Stomach (tissue), 9 donors: ENCODE measurements around the gene NSD1. TPM values are rescaled to one million over a fixed set of nuclear protein-coding genes. Genes with fewer than 3 reads are reported as not detected.

Experiments
- DNase-seq, 2 donors: peaks; one replicate each; pipeline versions ENCODE4 v3.0.0 to v3.0.0-alpha.2; 2013 to 2019
- H3K27ac ChIP-seq, 5 donors: fragments of 200-600 bp in 4 of 5; sonication (generic) in 4 of 5; one replicate each; pipeline ENCODE4 v1.5.1; 2013 to 2019; ENCODE audit warnings: mild to moderate bottlenecking in 1 of 5, moderate library complexity in 1 of 5
- H3K27me3 ChIP-seq, 3 donors: fragments of 200-600 bp; sonication (generic); one replicate each; pipeline ENCODE4 v1.5.1; 2017 to 2019; ENCODE audit warnings: mixed run types in 1 of 3
- H3K36me3 ChIP-seq, 4 donors: fragments of 200-600 bp; sonication (generic); 1 replicate in 3 of 4; 2 replicates in 1 of 4; pipeline ENCODE4 v1.5.1; 2016 to 2019
- H3K4me1 ChIP-seq, 4 donors: fragments of 200-600 bp; sonication (generic); one replicate each; pipeline ENCODE4 v1.5.1; 2016 to 2019
- H3K4me3 ChIP-seq, 4 donors: fragments of 200-600 bp; sonication (generic) in 3 of 4; one replicate each; pipeline ENCODE4 v1.5.1; 2016 to 2019; ENCODE audit warnings: mild to moderate bottlenecking in 1 of 4
- H3K9me3 ChIP-seq, 4 donors: fragments of 200-600 bp; sonication (generic); one replicate each; pipeline ENCODE4 v1.5.1; 2016 to 2019
- CTCF ChIP-seq, 7 experiments: fragments of 450-650 bp in 4 of 7; fragments of 200-600 bp in 3 of 7; sonication (generic) in 3 of 7; IDR thresholded peaks; one replicate each; pipeline ENCODE4 v1.5.1; 2016 to 2019; ENCODE audit warnings: antibody characterized with exemption in 7 of 7, control low read depth in 2 of 7, mild to moderate bottlenecking in 1 of 7
- EP300 ChIP-seq: sonication (generic); formaldehyde crosslinking; IDR thresholded peaks from one replicate; pipeline ENCODE4 v1.6.1; 2017; ENCODE audit warnings: antibody characterized with exemption
- POLR2A ChIP-seq, 4 donors: fragments of 450-650 bp; IDR thresholded peaks; one replicate each; pipeline ENCODE4 v1.6.1; 2016; ENCODE audit warnings: antibody characterized with exemption in 4 of 4, control low read depth in 2 of 4, mild to moderate bottlenecking in 1 of 4, moderate library complexity in 1 of 4
- POLR2AphosphoS5 ChIP-seq, 3 donors: sonication (generic); formaldehyde crosslinking; IDR thresholded peaks; one replicate each; pipeline ENCODE4 v1.6.1; 2016; ENCODE audit warnings: antibody characterized with exemption in 3 of 3
- WGBS, 5 donors: extraction: QIAGEN DNeasy Blood & Tissue Kit in 3 of 5; methylation state at CpG; one replicate each; pipeline versions ENCODE4 v1.1.5 to v1.1.7; 2013 to 2018; 5-methylcytosine and 5-hydroxymethylcytosine counted together
- intact Hi-C: fragments of 100-400 bp; cut with DNase I; formaldehyde crosslinking; loops from one replicate; pipeline ENCODE4 v1.15.1; 2023; ENCODE audit warnings: low total_unique reads
- polyA plus RNA-seq, 3 donors: library from polyadenylated mRNA; stranded (reverse); fragments of 200-250 nt; gene quantifications; one replicate each; pipeline ENCODE4 v1.2.3, GENCODE V29; 2013
- total RNA-seq, 5 donors: library from RNA; depleted of rRNA; stranded (reverse); fragments of >200 nt; gene quantifications; one replicate each; pipeline versions ENCODE4 v1.1.0 to v1.2.3, GENCODE V29; 2014 to 2016
- donor health status: healthy with polysubstance abuse.
- donor health status: Bipolar disorder and iron deficiency.
- donor health status: healthy.

The NSD1 gene
- total and polyA plus RNA-seq, 8 donors = 5.1 to 69.9 (median 23.5) TPM

- TF ChIP-seq POLR2A (IDR thresholded peaks at IDR 0.05) (no peak), EP300 (no peak), POLR2AphosphoS5 (IDR thresholded peaks at IDR 0.05) (no peak), CTCF (IDR thresholded peaks at IDR 0.05) (no peak)
- no peaks in the 10 kb centered on the region for H3K9me3 ChIP-seq
- peaks cover 0 to 21% (median 13%) of the 10 kb centered on the region in 4 donors for H3K36me3 ChIP-seq
- no peak for DNase-seq
- H3K4me1 ChIP-seq = peaks cover 11 to 43% (median 34%) of the 10 kb centered on the region in 4 donors
- intact Hi-C loops = no loop called here
- H3K27me3 ChIP-seq = peaks cover 0 to 4% (median 0%) of the 10 kb centered on the region in 3 donors
- H3K27ac ChIP-seq = peak overlapping the region in 2 of 5 donors; percentile 46 to 49
- 81 to 91% (median 82%) methylated on average over 23 to 29 of the region's 29 CpGs for WGBS, 5 donors
- no peak overlapping the region for H3K4me3 ChIP-seq
These were observed 37.2 kb upstream of the NSD1 start for GRCh38 chr5:177096162-177097015.

GRCh38 chr5:177097016-177097985, 36.3 kb upstream of the NSD1 start:
- Histone ChIP-seq H3K36me3 (peaks cover 0 to 17% (median 10%) of the 10 kb centered on the region in 4 donors), H3K27ac (peak overlapping the region in 4 of 5 donors; percentile 27 to 73 (median 45)), H3K27me3 (peaks cover 0 to 12% (median 0%) of the 10 kb centered on the region in 3 donors), H3K4me1 (peaks cover 11 to 42% (median 34%) of the 10 kb centered on the region in 4 donors), H3K9me3 (no peaks in the 10 kb centered on the region), H3K4me3 (no peak overlapping the region)
- DNase-seq = no peak
- intact Hi-C loops = no loop called here
- no peak for TF ChIP-seq POLR2AphosphoS5 (IDR thresholded peaks at IDR 0.05)
- no peak for TF ChIP-seq EP300
- no peak for TF ChIP-seq CTCF (IDR thresholded peaks at IDR 0.05)
- no peak for TF ChIP-seq POLR2A (IDR thresholded peaks at IDR 0.05)
- 80 to 87% (median 82%) methylated on average over 24 to 30 of the region's 30 CpGs for WGBS, 5 donors

GRCh38 chr5:177098120-177098469, 35.5 kb upstream of the NSD1 start:
- H3K4me1 ChIP-seq = peaks cover 11 to 42% (median 34%) of the 10 kb centered on the region in 4 donors
- no peak overlapping the region for H3K4me3 ChIP-seq
- 65 to 73% (median 70%) methylated on average over 4 to 6 of the region's 6 CpGs for WGBS, 5 donors
- H3K27ac ChIP-seq = peak overlapping the region in 4 of 5 donors; percentile 34 to 73 (median 58)
- DNase-seq = no peak
- peaks cover 0 to 10% (median 6%) of the 10 kb centered on the region in 4 donors for H3K36me3 ChIP-seq
- intact Hi-C loops = no loop called here
- H3K27me3 ChIP-seq = peaks cover 0 to 12% (median 0%) of the 10 kb centered on the region in 3 donors
- TF ChIP-seq EP300 (no peak), CTCF (IDR thresholded peaks at IDR 0.05) (no peak), POLR2A (IDR thresholded peaks at IDR 0.05) (no peak), POLR2AphosphoS5 (IDR thresholded peaks at IDR 0.05) (no peak)
- H3K9me3 ChIP-seq = no peaks in the 10 kb centered on the region
